ENCODE measurements around the gene RAB42.
"Not testable (repeated sequence)": the region's sequence is repeated elsewhere in the genome, so short reads cannot be mapped to it uniquely, and the experiment has no call there.

The RAB42 gene

GRCh38 chr1:28595412-28596191, 3.5 kb downstream of the RAB42 start:
- H2BK12ac ChIP-seq (ENCODE audit: low read length): no peak overlapping the region
- no peaks in the 10 kb centered on the region for H3K36me3 ChIP-seq (ENCODE audit: control insufficient read depth in 1 of 2, insufficient read depth in 2 of 2, low read length in 2 of 2)
- no peak overlapping the region for H3K4me3 ChIP-seq (ENCODE audit: low read depth, low read length)
- peaks cover 10 to 13% of the 10 kb centered on the region in 2 experiments for H3K4me1 ChIP-seq (ENCODE audit: control insufficient read depth in 1 of 2, insufficient read depth in 2 of 2, low read length in 2 of 2)
- H4K91ac ChIP-seq (ENCODE audit: low read depth, low read length): no peak overlapping the region
- H3K18ac ChIP-seq (ENCODE audit: low read length): no peak overlapping the region
- no peak overlapping the region for H2BK5ac ChIP-seq (ENCODE audit: low read depth, low read length, poor library complexity)
- no peak overlapping the region for H4K8ac ChIP-seq (ENCODE audit: low read depth, low read length)
- H4K12ac ChIP-seq (ENCODE audit: low read depth, low read length): no peak overlapping the region
- H3K79me1 ChIP-seq (ENCODE audit: low read length): peaks cover 10% of the 10 kb centered on the region
- no peak overlapping the region for H3K23ac ChIP-seq (ENCODE audit: low read length)
- no peak overlapping the region for H3K4me2 ChIP-seq (ENCODE audit: low read length)
- H3K27ac ChIP-seq (ENCODE audit: low read depth, low read length): no peak overlapping the region
- H2BK120ac ChIP-seq (ENCODE audit: insufficient read depth, low read length, poor library complexity): no peak overlapping the region
- no peaks in the 10 kb centered on the region for H3K27me3 ChIP-seq (ENCODE audit: insufficient read depth, low read length)
- WGBS (ENCODE audit: extremely low coverage, insufficient coverage, insufficient read length): no CpG with 5 or more reads among the region's 10 CpGs
- H3K9ac ChIP-seq (ENCODE audit: low read length): no peak overlapping the region
- H3K4ac ChIP-seq (ENCODE audit: low read depth, low read length): no peak overlapping the region
- H3K79me2 ChIP-seq (ENCODE audit: control insufficient read depth, insufficient read depth, low read length, poor library complexity): peaks cover 5% of the 10 kb centered on the region
- H3K9me3 ChIP-seq (ENCODE audit: insufficient read depth, low read depth, low read length): no peaks in the 10 kb centered on the region
- no peak overlapping the region for H3K14ac ChIP-seq (ENCODE audit: low read length)
- no peak for DNase-seq
- no peak overlapping the region for H2AFZ ChIP-seq (ENCODE audit: insufficient read depth, low read length, poor library complexity)
- H2AK5ac ChIP-seq (ENCODE audit: low read length): no peak overlapping the region

GRCh38 chr1:28596276-28596675, 4.2 kb downstream of the RAB42 start:
- H2BK12ac ChIP-seq (ENCODE audit: low read length); H3K18ac ChIP-seq (ENCODE audit: low read length); H2BK120ac ChIP-seq (ENCODE audit: insufficient read depth, low read length, poor library complexity); H3K23ac ChIP-seq (ENCODE audit: low read length); H4K8ac ChIP-seq (ENCODE audit: low read depth, low read length); H4K91ac ChIP-seq (ENCODE audit: low read depth, low read length); H2AFZ ChIP-seq (ENCODE audit: insufficient read depth, low read length, poor library complexity); H3K36me3 ChIP-seq (ENCODE audit: control insufficient read depth in 1 of 2, insufficient read depth in 2 of 2, low read length in 2 of 2); H3K4ac ChIP-seq (ENCODE audit: low read depth, low read length); H2AK5ac ChIP-seq (ENCODE audit: low read length); H3K27me3 ChIP-seq (ENCODE audit: insufficient read depth, low read length); H3K9me3 ChIP-seq (ENCODE audit: insufficient read depth, low read depth, low read length); H3K9ac ChIP-seq (ENCODE audit: low read length); DNase-seq; H3K79me2 ChIP-seq (ENCODE audit: control insufficient read depth, insufficient read depth, low read length, poor library complexity); H3K14ac ChIP-seq (ENCODE audit: low read length); H4K12ac ChIP-seq (ENCODE audit: low read depth, low read length); H3K27ac ChIP-seq (ENCODE audit: low read depth, low read length); H2BK5ac ChIP-seq (ENCODE audit: low read depth, low read length, poor library complexity); H3K4me3 ChIP-seq (ENCODE audit: low read depth, low read length); H3K4me2 ChIP-seq (ENCODE audit: low read length): not testable (repeated sequence)
- Histone ChIP-seq H3K79me1 (ENCODE audit: low read length) (peaks cover 11% of the 10 kb centered on the region), H3K4me1 (ENCODE audit: control insufficient read depth in 1 of 2, insufficient read depth in 2 of 2, low read length in 2 of 2) (peaks cover 11 to 13% of the 10 kb centered on the region in 2 experiments)
- WGBS (ENCODE audit: extremely low coverage, insufficient coverage, insufficient read length): no CpG with 5 or more reads among the region's 11 CpGs

- no peak overlapping the region for H3K4me3 ChIP-seq (ENCODE audit: low read depth, low read length)
- H3K4me1 ChIP-seq (ENCODE audit: control insufficient read depth in 1 of 2, insufficient read depth in 2 of 2, low read length in 2 of 2): peaks cover 27 to 28% of the 10 kb centered on the region in 2 experiments
- no peak overlapping the region for H3K9ac ChIP-seq (ENCODE audit: low read length)
- no peak overlapping the region for H3K14ac ChIP-seq (ENCODE audit: low read length)
- H3K79me1 ChIP-seq (ENCODE audit: low read length): peaks cover 7% of the 10 kb centered on the region
- H3K36me3 ChIP-seq (ENCODE audit: control insufficient read depth in 1 of 2, insufficient read depth in 2 of 2, low read length in 2 of 2): peaks cover 9 to 10% of the 10 kb centered on the region in 2 experiments
- H3K9me3 ChIP-seq (ENCODE audit: insufficient read depth, low read depth, low read length): no peaks in the 10 kb centered on the region
- no peak overlapping the region for H4K8ac ChIP-seq (ENCODE audit: low read depth, low read length)
- H2AK5ac ChIP-seq (ENCODE audit: low read length): no peak overlapping the region
- no peak overlapping the region for H4K12ac ChIP-seq (ENCODE audit: low read depth, low read length)
- peak; percentile 22 to 53 for DNase-seq
- peak overlapping the region; percentile 24 for H2BK120ac ChIP-seq (ENCODE audit: insufficient read depth, low read length, poor library complexity)
- no peak overlapping the region for H3K4ac ChIP-seq (ENCODE audit: low read depth, low read length)
- H2BK5ac ChIP-seq (ENCODE audit: low read depth, low read length, poor library complexity): no peak overlapping the region
- H3K4me2 ChIP-seq (ENCODE audit: low read length): no peak overlapping the region
- no peak overlapping the region for H3K18ac ChIP-seq (ENCODE audit: low read length)
- no peaks in the 10 kb centered on the region for H3K27me3 ChIP-seq (ENCODE audit: insufficient read depth, low read length)
- H3K23ac ChIP-seq (ENCODE audit: low read length): no peak overlapping the region
- H4K91ac ChIP-seq (ENCODE audit: low read depth, low read length): no peak overlapping the region
- H3K27ac ChIP-seq (ENCODE audit: low read depth, low read length): no peak overlapping the region
- peak overlapping the region; percentile 25 for H2BK12ac ChIP-seq (ENCODE audit: low read length)
- H2AFZ ChIP-seq (ENCODE audit: insufficient read depth, low read length, poor library complexity): no peak overlapping the region
- WGBS (ENCODE audit: extremely low coverage, insufficient coverage, insufficient read length): no CpG with 5 or more reads among the region's 3 CpGs
- no peaks in the 10 kb centered on the region for H3K79me2 ChIP-seq (ENCODE audit: control insufficient read depth, insufficient read depth, low read length, poor library complexity)
Observed at GRCh38 chr1:28601696-28602095, 9.6 kb downstream of the RAB42 start.

GRCh38 chr1:28602536-28603439, 10.7 kb downstream of the RAB42 start:
- peaks cover 7% of the 10 kb centered on the region for H3K79me1 ChIP-seq (ENCODE audit: low read length)
- H4K12ac ChIP-seq (ENCODE audit: low read depth, low read length): no peak overlapping the region
- no peak overlapping the region for H2BK5ac ChIP-seq (ENCODE audit: low read depth, low read length, poor library complexity)
- H3K36me3 ChIP-seq (ENCODE audit: control insufficient read depth in 1 of 2, insufficient read depth in 2 of 2, low read length in 2 of 2): peaks cover 13% of the 10 kb centered on the region in 2 experiments
- no peak overlapping the region for H3K4me2 ChIP-seq (ENCODE audit: low read length)
- H3K23ac ChIP-seq (ENCODE audit: low read length): no peak overlapping the region
- H3K9me3 ChIP-seq (ENCODE audit: insufficient read depth, low read depth, low read length): no peaks in the 10 kb centered on the region
- H3K9ac ChIP-seq (ENCODE audit: low read length): no peak overlapping the region
- no peak overlapping the region for H4K8ac ChIP-seq (ENCODE audit: low read depth, low read length)
- no CpG with 5 or more reads among the region's 15 CpGs for WGBS (ENCODE audit: extremely low coverage, insufficient coverage, insufficient read length)
- H3K18ac ChIP-seq (ENCODE audit: low read length): no peak overlapping the region
- no peak overlapping the region for H3K4me3 ChIP-seq (ENCODE audit: low read depth, low read length)
- H4K91ac ChIP-seq (ENCODE audit: low read depth, low read length): peak overlapping the region; percentile 23
- peak overlapping the region; percentile 61 for H2BK120ac ChIP-seq (ENCODE audit: insufficient read depth, low read length, poor library complexity)
- peaks cover 27 to 28% of the 10 kb centered on the region in 2 experiments for H3K4me1 ChIP-seq (ENCODE audit: control insufficient read depth in 1 of 2, insufficient read depth in 2 of 2, low read length in 2 of 2)
- peak; percentile 62 to 93 for DNase-seq
- no peak overlapping the region for H3K4ac ChIP-seq (ENCODE audit: low read depth, low read length)
- no peak overlapping the region for H3K27ac ChIP-seq (ENCODE audit: low read depth, low read length)
- H3K79me2 ChIP-seq (ENCODE audit: control insufficient read depth, insufficient read depth, low read length, poor library complexity): no peaks in the 10 kb centered on the region
- no peaks in the 10 kb centered on the region for H3K27me3 ChIP-seq (ENCODE audit: insufficient read depth, low read length)
- peak overlapping the region; percentile 62 for H2BK12ac ChIP-seq (ENCODE audit: low read length)
- H3K14ac ChIP-seq (ENCODE audit: low read length): no peak overlapping the region
- H2AK5ac ChIP-seq (ENCODE audit: low read length): no peak overlapping the region
- no peak overlapping the region for H2AFZ ChIP-seq (ENCODE audit: insufficient read depth, low read length, poor library complexity)

All from trophoblast cell (in vitro differentiated cells and primary cell).